Tibial nerve (tissue), 4 donors: ENCODE measurements around the gene CCDC92. TPM values are rescaled to one million over a fixed set of nuclear protein-coding genes. Genes with fewer than 3 reads are reported as not detected.
"Not testable (repeated sequence)": the region's sequence is repeated elsewhere in the genome, so short reads cannot be mapped to it uniquely, and the experiment has no call there.

Source experiments
- DNase-seq, 2 donors: peaks; one replicate each; pipeline ENCODE4 v3.0.0-alpha.2; 2019; ENCODE audit warnings: low spot score in 2 of 2
- H3K27ac ChIP-seq, 4 donors: fragments of 200-600 bp; sonication (generic) in 3 of 4; one replicate each; pipeline ENCODE4 v1.5.1; 2017 to 2019; ENCODE audit warnings: mild to moderate bottlenecking in 1 of 4
- H3K27me3 ChIP-seq, 2 donors: fragments of 200-600 bp; sonication (generic) in 1 of 2; one replicate each; pipeline versions ENCODE4 v1.5.1 to v1.6.0; 2017 to 2019
- H3K36me3 ChIP-seq, 3 donors: fragments of 200-600 bp; sonication (generic); one replicate each; pipeline ENCODE4 v1.5.1; 2018 to 2019
- H3K4me1 ChIP-seq, 4 donors: fragments of 200-600 bp; sonication (generic) in 3 of 4; one replicate each; pipeline ENCODE4 v1.5.1; 2017 to 2019
- H3K4me3 ChIP-seq, 4 donors: fragments of 200-600 bp; sonication (generic) in 3 of 4; one replicate each; pipeline ENCODE4 v1.5.1; 2017 to 2019; ENCODE audit warnings: mild to moderate bottlenecking in 1 of 4, moderate library complexity in 1 of 4
- H3K9me3 ChIP-seq, 4 donors: fragments of 200-600 bp; sonication (generic) in 3 of 4; one replicate each; pipeline ENCODE4 v1.5.1; 2017 to 2019
- CTCF ChIP-seq, 5 experiments: fragments of 200-600 bp in 3 of 5; fragments of 450-650 bp in 2 of 5; sonication (generic) in 3 of 5; IDR thresholded peaks; one replicate each; pipeline ENCODE4 v1.5.1; 2016 to 2019; ENCODE audit warnings: antibody characterized with exemption in 5 of 5, mild to moderate bottlenecking in 3 of 5, moderate library complexity in 2 of 5
- EP300 ChIP-seq, 2 donors: sonication (generic); formaldehyde crosslinking; IDR thresholded peaks; one replicate each; pipeline ENCODE4 v1.6.1; 2017; ENCODE audit warnings: antibody characterized with exemption in 2 of 2, mild to moderate bottlenecking in 1 of 2
- POLR2A ChIP-seq, 2 donors: fragments of 450-650 bp; IDR thresholded peaks; one replicate each; pipeline ENCODE4 v1.6.1; 2017; ENCODE audit warnings: antibody characterized with exemption in 2 of 2, mild to moderate bottlenecking in 2 of 2, moderate library complexity in 2 of 2
- WGBS, 2 donors: methylation state at CpG; one replicate each; pipeline ENCODE4 v1.1.5; 2018; 5-methylcytosine and 5-hydroxymethylcytosine counted together
- total RNA-seq, 4 donors: library from RNA; depleted of rRNA; stranded (reverse); fragments of >200 nt; gene quantifications; one replicate each; pipeline ENCODE4 v1.1.0, GENCODE V29; 2016

Gene CCDC92
- total RNA-seq, 4 donors from 2014 or later: 41.0 to 46.8 (median 42.6) TPM

- H3K27me3 ChIP-seq: no peaks in the 10 kb centered on the region
- no peaks in the 10 kb centered on the region for H3K9me3 ChIP-seq
- no peak overlapping the region for H3K4me3 ChIP-seq
- H3K4me1 ChIP-seq: no peaks in the 10 kb centered on the region
- 82 to 84% methylated on average over 5 of the region's 5 CpGs for WGBS, 2 donors
- TF ChIP-seq POLR2A (IDR thresholded peaks at IDR 0.05) (no peak), EP300 (IDR thresholded peaks at IDR 0.05) (no peak), CTCF (IDR thresholded peaks at IDR 0.05) (no peak)
- H3K36me3 ChIP-seq: no peaks in the 10 kb centered on the region
- no peak for DNase-seq
- no peak overlapping the region for H3K27ac ChIP-seq
Measured at GRCh38 chr12:123916729-123917128, 55.9 kb downstream of the CCDC92 start.

- Histone ChIP-seq H3K4me1 (no peaks in the 10 kb centered on the region), H3K27me3 (no peaks in the 10 kb centered on the region), H3K4me3 (no peak overlapping the region), H3K36me3 (no peaks in the 10 kb centered on the region), H3K27ac (no peak overlapping the region), H3K9me3 (no peaks in the 10 kb centered on the region)
- no peak for TF ChIP-seq POLR2A (IDR thresholded peaks at IDR 0.05)
- no peak for TF ChIP-seq CTCF (IDR thresholded peaks at IDR 0.05)
- no peak for TF ChIP-seq EP300 (IDR thresholded peaks at IDR 0.05)
- 50 to 52% methylated on average over 14 to 20 of the region's 20 CpGs for WGBS, 2 donors
- no peak for DNase-seq
Measured at GRCh38 chr12:123914726-123915333, 57.8 kb downstream of the CCDC92 start.

GRCh38 chr12:123912415-123913380 is 59.9 kb downstream of the CCDC92 start:
- H3K9me3 ChIP-seq: no peaks in the 10 kb centered on the region
- no peak for DNase-seq

GRCh38 chr12:123911672-123912409 is 60.8 kb downstream of the CCDC92 start:
- not testable (repeated sequence) for H3K9me3 ChIP-seq, H3K27me3 ChIP-seq, H3K36me3 ChIP-seq, H3K4me1 ChIP-seq, DNase-seq, H3K27ac ChIP-seq, H3K4me3 ChIP-seq
- WGBS, 2 donors: no CpG with 5 or more reads among the region's 9 CpGs

More at GRCh38 chr12:123912415-123913380, 59.9 kb downstream of the CCDC92 start:
- Histone ChIP-seq H3K27ac (no peak overlapping the region), H3K4me1 (no peaks in the 10 kb centered on the region), H3K4me3 (no peak overlapping the region), H3K27me3 (no peaks in the 10 kb centered on the region), H3K36me3 (no peaks in the 10 kb centered on the region)
- 74 to 75% methylated on average over 24 to 25 of the region's 25 CpGs for WGBS, 2 donors
- TF ChIP-seq CTCF (IDR thresholded peaks at IDR 0.05) (no peak), POLR2A (IDR thresholded peaks at IDR 0.05) (no peak), EP300 (IDR thresholded peaks at IDR 0.05) (no peak)

GRCh38 chr12:123910761-123911193 is 61.9 kb downstream of the CCDC92 start:
- Histone ChIP-seq H3K4me3 (no peak overlapping the region), H3K36me3 (no peaks in the 10 kb centered on the region), H3K4me1 (peaks cover 0 to 3% (median 0%) of the 10 kb centered on the region in 4 donors), H3K27ac (no peak overlapping the region), H3K9me3 (no peaks in the 10 kb centered on the region), H3K27me3 (no peaks in the 10 kb centered on the region)
- 64 to 67% methylated on average over 5 of the region's 5 CpGs for WGBS, 2 donors
- no peak for TF ChIP-seq EP300 (IDR thresholded peaks at IDR 0.05)
- TF ChIP-seq POLR2A (IDR thresholded peaks at IDR 0.05): no peak
- no peak for TF ChIP-seq CTCF (IDR thresholded peaks at IDR 0.05)
- no peak for DNase-seq
